HL-60/S4 treated with retinoic acid at 250 ng/mL for 4 days and 3 days (cell line): ENCODE results near the gene GUCY2C.

Experiments
- in situ Hi-C: fragments of 300-500 bp; cut with MboI; formaldehyde crosslinking; loops from 2 replicates; pipeline ENCODE4 v1.7.0; 2022; ENCODE audit warnings: low sequenced_read_pairs

GUCY2C gene

DNA sequence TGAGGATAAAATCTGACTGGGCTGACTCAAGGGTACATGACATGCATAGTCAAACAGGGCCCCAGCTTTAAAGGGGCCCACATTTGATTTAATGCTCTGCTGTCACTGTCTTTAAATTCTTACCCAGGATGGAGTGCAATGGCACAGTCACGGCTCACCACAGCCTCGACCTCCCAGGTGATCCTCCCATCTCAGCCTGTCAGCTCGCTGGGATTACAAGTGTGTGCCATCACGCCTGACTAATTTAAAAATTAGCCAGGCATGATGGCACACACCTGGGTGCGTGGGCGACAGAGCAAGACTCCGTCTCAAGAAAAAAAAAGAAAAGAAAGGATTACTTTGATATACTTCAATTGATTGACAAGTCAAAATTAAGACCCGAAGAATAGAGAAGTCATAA, 119.5 kb downstream of the GUCY2C start:
- in situ Hi-C loops = no loop called here

- in situ Hi-C loops = no loop called here
These were observed 120.8 kb downstream of the GUCY2C start for GRCh38 chr12:14575585-14575984.

DNA sequence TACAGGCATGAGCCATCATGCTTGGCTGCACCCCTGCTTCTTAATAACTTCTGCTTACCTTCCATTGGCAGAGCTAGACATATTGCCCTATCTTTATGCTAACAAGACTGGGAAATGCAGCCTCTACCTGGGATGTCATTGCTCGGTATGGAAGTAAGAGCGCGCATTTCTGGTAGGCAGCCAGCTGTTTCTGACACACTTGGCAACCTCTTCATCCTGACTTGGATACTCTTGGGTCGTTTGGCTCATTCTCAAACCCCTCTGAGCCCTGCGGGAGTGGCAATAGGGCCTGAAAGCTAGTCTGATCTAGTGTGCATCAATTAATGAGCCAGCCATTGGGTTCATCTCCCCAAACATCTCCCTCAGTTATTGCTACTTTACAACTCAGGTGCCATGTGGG, 123.3 kb downstream of the GUCY2C start:
- in situ Hi-C loops = no loop called here

- in situ Hi-C loops = no loop called here
These were observed 124.0 kb downstream of the GUCY2C start for GRCh38 chr12:14572401-14572800.

DNA sequence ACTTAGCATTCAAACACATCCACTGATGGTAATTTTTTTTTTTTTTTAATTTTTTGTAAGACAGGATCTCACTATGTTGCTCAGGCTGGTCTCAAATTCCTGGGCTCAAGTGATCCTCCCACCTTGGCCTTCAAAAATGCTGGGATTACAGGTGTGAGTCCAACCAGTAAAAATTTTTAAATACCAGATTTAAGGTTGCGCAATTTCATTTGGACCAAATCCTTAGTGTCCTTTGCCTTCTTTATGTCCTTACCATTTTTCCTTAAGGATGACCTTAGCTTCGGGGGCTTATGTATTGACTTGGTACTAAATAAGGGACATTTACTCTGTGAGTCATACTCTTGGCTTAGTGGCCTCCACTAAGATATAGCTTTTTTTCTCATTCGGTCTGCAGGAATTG, 124.6 kb downstream of the GUCY2C start:
- in situ Hi-C loops = no loop called here

- in situ Hi-C loops = no loop called here
These were observed 126.2 kb downstream of the GUCY2C start for GRCh38 chr12:14570231-14570630.

DNA sequence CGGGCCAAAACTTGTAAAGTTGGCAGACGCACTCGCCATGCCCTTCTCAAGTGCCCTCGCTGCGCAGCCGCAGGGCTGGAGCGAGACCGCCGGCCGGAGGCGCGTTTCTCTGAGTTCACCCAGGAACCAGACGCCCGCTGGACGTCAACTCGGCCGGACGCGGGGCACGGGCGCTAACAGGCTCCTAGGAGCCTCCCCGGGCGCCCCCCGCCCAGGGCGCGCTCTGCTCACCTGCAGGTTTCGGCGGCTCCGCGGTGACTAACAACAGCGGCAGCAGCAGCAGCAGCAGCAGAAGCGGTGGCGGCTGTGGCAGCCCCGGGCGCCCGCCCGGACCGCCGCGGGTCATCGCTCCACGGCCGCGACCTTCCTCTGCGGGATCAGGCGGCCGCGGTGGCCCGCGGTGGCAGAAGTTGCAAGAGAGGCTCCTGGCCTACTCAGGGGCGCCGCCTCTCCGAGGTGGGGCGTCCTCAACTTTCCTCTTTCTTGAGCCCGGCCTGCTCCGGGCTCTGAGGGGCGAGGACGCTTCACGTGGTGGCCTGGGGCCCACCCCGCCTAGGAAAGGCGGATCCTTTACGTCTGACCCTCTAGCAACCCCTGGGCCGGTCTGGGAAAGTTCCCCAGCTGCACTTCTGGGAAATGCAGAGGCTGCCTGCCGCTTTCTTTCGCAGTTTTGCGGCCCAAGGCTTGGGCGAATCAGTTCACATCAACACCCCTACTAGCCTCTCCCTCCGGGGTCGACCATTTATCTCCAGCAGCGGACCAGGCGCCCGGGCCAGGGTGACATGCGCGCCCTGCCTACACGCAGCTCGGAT, 128.8 kb downstream of the GUCY2C start, which contains the start of gene PLBD1:
Gene PLBD1 (minus strand): TSS at position 533 of the 812 bp plus-strand sequence. CDS start 187 bp downstream, at position 346.
- in situ Hi-C loops = no loop called here

GRCh38 chr12:14564336-14564959, 132.0 kb downstream of the GUCY2C start:
- in situ Hi-C loops = no loop called here

DNA sequence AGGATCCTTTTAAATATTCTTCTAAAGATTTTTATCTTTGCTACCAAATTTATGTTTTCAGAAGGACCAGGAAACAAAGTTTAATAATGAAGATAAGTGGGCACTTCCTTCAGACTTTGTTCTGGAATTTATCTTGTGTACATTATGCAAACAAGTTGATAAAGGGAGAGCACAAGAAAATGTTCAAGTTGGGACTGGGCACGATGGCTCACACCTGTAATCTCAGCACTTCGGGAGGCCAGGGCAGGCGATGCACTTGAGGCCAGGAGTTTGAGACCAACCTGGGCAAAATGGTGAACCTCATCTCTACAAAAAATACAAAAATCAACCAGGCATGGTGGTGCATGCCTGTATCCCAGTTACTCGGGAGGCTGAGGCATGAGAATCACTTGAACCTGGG, 133.4 kb downstream of the GUCY2C start:
- in situ Hi-C loops = no loop called here
